IMR-90 (cell line): ENCODE data around the gene SORL1. TPM values are rescaled to one million over a fixed set of nuclear protein-coding genes. Genes with fewer than 3 reads are reported as not detected.

Experiments
- ATAC-seq: fragments of 200-7000 bp; cut with Tn5 transposase; 2 replicates; pipeline ENCODE4 v1.9.1; 2020; ENCODE audit warnings: low read depth, mild to moderate bottlenecking, moderate library complexity
- BruUV-seq: library from RNA; stranded (reverse); fragments of 400-500 nt; replicated peaks from 2 replicates; lab custom pipeline; 2021; lab: Mats Ljungman, UMichigan
- CTCF ChIA-PET: fragments of 300-600 bp; formaldehyde crosslinking; extraction: SDS; loops from one replicate; lab custom pipeline; 2021; ENCODE audit warnings: antibody characterized with exemption; lab: Yijun Ruan, JAX
- POLR2A ChIA-PET: fragments of 300-600 bp; sonication (Branson Sonifier 250); formaldehyde crosslinking; loops from one replicate; lab custom pipeline; 2022; ENCODE audit warnings: antibody characterized with exemption; ENCODE audit not compliant: unreplicated experiment; lab: Charles Lee
- DNase-seq: peaks from one replicate; pipeline ENCODE4 v3.0.0; 2013
- H2AFZ ChIP-seq: replicated peaks from 2 replicates; pipeline ENCODE3; 2013; ENCODE audit warnings: low read length, mild to moderate bottlenecking; ENCODE audit not compliant: poor library complexity
- H2AK5ac ChIP-seq: 2 replicates; pipeline ENCODE4 v1.6.1; 2013; ENCODE audit warnings: low read depth, low read length, inconsistent platforms
- H2AK9ac ChIP-seq: replicated peaks from 2 replicates; pipeline ENCODE3; 2013; ENCODE audit warnings: mild to moderate bottlenecking, low read depth, low read length, moderate library complexity; ENCODE audit not compliant: poor library complexity
- H2BK120ac ChIP-seq: 2 replicates; pipeline ENCODE4 v1.6.1; 2013; ENCODE audit warnings: low read depth, low read length, inconsistent platforms
- H2BK15ac ChIP-seq: 3 replicates; pipeline ENCODE4 v1.6.1; 2013; ENCODE audit warnings: low read depth, low read length, inconsistent platforms
- H2BK20ac ChIP-seq: 2 replicates; pipeline ENCODE4 v1.6.1; 2013; ENCODE audit warnings: low read depth, mild to moderate bottlenecking, inconsistent platforms, low read length, moderate library complexity
- H2BK5ac ChIP-seq: 2 replicates; pipeline ENCODE4 v1.6.1; 2013; ENCODE audit warnings: mild to moderate bottlenecking, low read depth, low read length, inconsistent platforms; ENCODE audit not compliant: poor library complexity, severe bottlenecking
- H3K14ac ChIP-seq: replicated peaks from 2 replicates; pipeline ENCODE4 v1.6.1; 2013; ENCODE audit warnings: low read depth, low read length, inconsistent platforms
- H3K18ac ChIP-seq: 2 replicates; pipeline ENCODE4 v1.6.1; 2013; ENCODE audit warnings: low read depth, low read length, control low read depth
- H3K23ac ChIP-seq: 2 replicates; pipeline ENCODE4 v1.6.1; 2013; ENCODE audit warnings: low read depth, low read length, inconsistent platforms
- H3K27ac ChIP-seq: 2 replicates; pipeline ENCODE4 v1.5.1; 2013; ENCODE audit warnings: mild to moderate bottlenecking, control low read depth, low read length; ENCODE audit not compliant: insufficient read depth
- H3K27me3 ChIP-seq: 2 replicates; pipeline ENCODE4 v1.6.1; 2013; ENCODE audit warnings: low read length; ENCODE audit not compliant: control insufficient read depth, insufficient read depth
- H3K36me3 ChIP-seq: 2 replicates; pipeline ENCODE4 v1.6.1; 2013; ENCODE audit warnings: low read length, mixed read lengths; ENCODE audit not compliant: control insufficient read depth, insufficient read depth
- H3K4ac ChIP-seq: 2 replicates; pipeline ENCODE4 v1.6.1; 2013; ENCODE audit warnings: low read depth, low read length, inconsistent platforms
- H3K4me1 ChIP-seq: 2 replicates; pipeline ENCODE4 v1.6.1; 2013; ENCODE audit warnings: low read length, mixed read lengths; ENCODE audit not compliant: control insufficient read depth, insufficient read depth
- H3K4me2 ChIP-seq: 2 replicates; pipeline ENCODE4 v1.6.1; 2013; ENCODE audit warnings: low read depth, mild to moderate bottlenecking, control low read depth, low read length, moderate library complexity
- H3K4me3 ChIP-seq: 2 replicates; pipeline ENCODE4 v1.5.1; 2013; ENCODE audit warnings: low read depth, mild to moderate bottlenecking, control low read depth, low read length, moderate library complexity; ENCODE audit not compliant: insufficient read depth
- H3K56ac ChIP-seq: 2 replicates; pipeline ENCODE4 v1.6.1; 2013; ENCODE audit warnings: low read length, inconsistent platforms; ENCODE audit not compliant: insufficient read depth; ENCODE audit errors: extremely low read depth
- H3K79me1 ChIP-seq, 2 experiments: 2 replicates each; pipeline ENCODE4 v1.6.1; 2013; ENCODE audit warnings: low read length in 2 of 2, inconsistent platforms in 1 of 2, low read depth in 1 of 2
- H3K9ac ChIP-seq: 2 replicates; pipeline ENCODE4 v1.6.1; 2013; ENCODE audit warnings: low read depth, low read length, control low read depth
- H3K9me1 ChIP-seq: 2 replicates; pipeline ENCODE4 v1.6.1; 2013; ENCODE audit warnings: low read length, inconsistent platforms; ENCODE audit not compliant: insufficient read depth
- H3K9me3 ChIP-seq: 2 replicates; pipeline ENCODE4 v1.6.1; 2013; ENCODE audit warnings: low read length; ENCODE audit not compliant: control insufficient read depth, insufficient read depth
- H4K20me1 ChIP-seq: 2 replicates; pipeline ENCODE4 v1.6.1; 2013; ENCODE audit warnings: low read length, inconsistent platforms; ENCODE audit not compliant: insufficient read depth
- H4K5ac ChIP-seq: 2 replicates; pipeline ENCODE4 v1.6.1; 2013; ENCODE audit warnings: mild to moderate bottlenecking, low read depth, low read length, control low read depth
- H4K8ac ChIP-seq, 2 experiments: 2 replicates each; pipeline ENCODE4 v1.6.1; 2013; ENCODE audit warnings: low read depth in 2 of 2, low read length in 2 of 2, control low read depth in 1 of 2, inconsistent platforms in 1 of 2
- H4K91ac ChIP-seq: 2 replicates; pipeline ENCODE4 v1.6.1; 2013; ENCODE audit warnings: low read depth, low read length, inconsistent platforms; ENCODE audit not compliant: insufficient read depth
- CHD1 ChIP-seq: IDR thresholded peaks from 2 replicates; pipeline ENCODE4 v1.6.1; 2012; ENCODE audit warnings: low read depth, low read length, improper control_type of control experiment
- FOS ChIP-seq: fragments of 150-350 bp; IDR thresholded peaks from 2 replicates; pipeline ENCODE4 v1.6.1; 2016; ENCODE audit warnings: low read depth, low read length
- WGBS, 2 experiments: methylation state at CpG; one replicate each; pipeline versions ENCODE4 v1.1.5 to v1.1.7; 2013; ENCODE audit warnings: missing lambda C conversion rate in 2 of 2; ENCODE audit not compliant: insufficient read length in 1 of 2; ENCODE audit errors: extremely low coverage in 2 of 2; 5-methylcytosine and 5-hydroxymethylcytosine counted together
- dilution Hi-C: fragments of 300-500 bp; cut with HindIII; formaldehyde crosslinking; loops from one replicate; pipeline ENCODE4 v1.14.3; 2018; ENCODE audit warnings: low sequenced_read_pairs; ENCODE audit not compliant: unreplicated experiment
- in situ Hi-C: fragments of 300-500 bp; cut with MboI; formaldehyde crosslinking; loops from 3 replicates; pipeline ENCODE4 v1.14.3; 2019; ENCODE audit warnings: low sequenced_read_pairs, inconsistent platforms, mixed read lengths
- intact Hi-C: fragments of 100-400 bp; cut with micrococcal nuclease; formaldehyde crosslinking; loops from 2 replicates; pipeline ENCODE4 v1.10.0; 2022
- polyA plus RNA-seq, 3 experiments: library from polyadenylated mRNA; depleted of rRNA; stranded (reverse); fragments of >200 nt; gene quantifications; 2 replicates each; pipeline ENCODE4 v1.2.3, GENCODE V29; 2012; ENCODE audit warnings: low replicate concordance in 1 of 3
- total RNA-seq: library from RNA; depleted of rRNA; stranded (reverse); fragments of >200 nt; gene quantifications from 2 replicates; pipeline ENCODE4 v1.2.3, GENCODE V29; 2012

Gene SORL1
- total and polyA plus RNA-seq, 2 of the 4 experiments (the other 2 are of a cell fraction): 1.0 to 2.0 TPM

GRCh38 chr11:121615501-121615900 lies 163.4 kb downstream of the SORL1 start:
- Histone ChIP-seq H4K91ac (no peak overlapping the region), H2BK5ac (no peak overlapping the region), H3K23ac (no peak overlapping the region), H3K9me3 (no peaks in the 10 kb centered on the region), H2AK5ac (peak overlapping the region; percentile 20; the same call in 1 of the 2 replicates), H3K56ac (no peak overlapping the region), H3K9ac (no peak overlapping the region), H3K4me2 (no peak overlapping the region), H4K8ac (no peak overlapping the region; a peak in 1 of 4 replicates), H4K20me1 (no peaks in the 10 kb centered on the region), H2AK9ac (no peak overlapping the region), H3K4me1 (peaks cover 2% of the 10 kb centered on the region; the same call in 1 of the 2 replicates), H3K4ac (0 out of 2 replicates have a peak overlapping the region, but pooled peaks have one; percentile 17), H3K14ac (0 out of 2 replicates have a peak overlapping the region, but pooled peaks have one; percentile 46), H3K27me3 (no peaks in the 10 kb centered on the region), H3K9me1 (peaks cover 3% of the 10 kb centered on the region), H4K5ac (no peak overlapping the region), H3K36me3 (no peaks in the 10 kb centered on the region), H2BK120ac (peak overlapping the region; percentile 43), H2AFZ (no peak overlapping the region), H2BK20ac (no peak overlapping the region), H3K79me1 (no peaks in the 10 kb centered on the region), H3K4me3 (no peak overlapping the region), H2BK15ac (no peak overlapping the region), H3K18ac (no peak overlapping the region; the same call in 1 of the 2 replicates), H3K27ac (no peak overlapping the region)
- no TSS peak for BruUV-seq
- dilution Hi-C loops: no loop called here
- ATAC-seq: peak; percentile 84
- peak; percentile 63 for TF ChIP-seq FOS
- no peak for TF ChIP-seq CHD1
- CTCF ChIA-PET: interaction anchor here (1.2 kb wide), 1 partner anchor 9 kb away, joined by 6 read pairs; no protein-coding TSS in a partner anchor
- POLR2A ChIA-PET: no interaction called here
- no CpG with 5 or more reads among the region's 3 CpGs for WGBS, 2 experiments
- in situ Hi-C loops: no loop called here
- intact Hi-C loops: no loop called here
- peak; percentile 82 for DNase-seq
